ENCODE results near the gene TANGO6.
A peak's percentile ranks its signal among the peaks of the same experiment; 100 is the strongest.
"Not testable (repeated sequence)": the region's sequence is repeated elsewhere in the genome, so short reads cannot be mapped to it uniquely, and the experiment has no call there.

The TANGO6 gene

GRCh38 chr16:69107316-69107962 lies 264.1 kb downstream of the TANGO6 start:
- DNase-seq = no peak

GRCh38 chr16:69108064-69108904 lies 265.0 kb downstream of the TANGO6 start:
- no peak for DNase-seq

GRCh38 chr16:69108905-69109252 lies 265.5 kb downstream of the TANGO6 start:
- DNase-seq = no peak

- no peak for DNase-seq
These were observed 266.3 kb downstream of the TANGO6 start for GRCh38 chr16:69109486-69110270.

GRCh38 chr16:69110406-69110805 lies 267.1 kb downstream of the TANGO6 start:
- no peak for DNase-seq

- no peak for DNase-seq
These were observed 268.0 kb downstream of the TANGO6 start for GRCh38 chr16:69111216-69111875.

GRCh38 chr16:69111876-69112230 lies 268.5 kb downstream of the TANGO6 start:
- no peak for DNase-seq

GRCh38 chr16:69112285-69113129 lies 269.2 kb downstream of the TANGO6 start:
- peak; percentile 24 for DNase-seq

- DNase-seq = no peak
These were observed 269.9 kb downstream of the TANGO6 start for GRCh38 chr16:69113216-69113615.

- DNase-seq = no peak
These were observed 271.1 kb downstream of the TANGO6 start for GRCh38 chr16:69114346-69114975.

- no peak for DNase-seq
These were observed 271.6 kb downstream of the TANGO6 start for GRCh38 chr16:69114976-69115355.

GRCh38 chr16:69115361-69115760 lies 272.0 kb downstream of the TANGO6 start:
- no peak for DNase-seq

GRCh38 chr16:69115837-69116236 lies 272.5 kb downstream of the TANGO6 start:
- DNase-seq = no peak

GRCh38 chr16:69116256-69116875 lies 273.0 kb downstream of the TANGO6 start:
- no peak for DNase-seq

- no peak for DNase-seq
These were observed 273.6 kb downstream of the TANGO6 start for GRCh38 chr16:69116906-69117305.

- DNase-seq = no peak
These were observed 275.1 kb downstream of the TANGO6 start for GRCh38 chr16:69118468-69118867.

- DNase-seq = no peak
These were observed 275.7 kb downstream of the TANGO6 start for GRCh38 chr16:69118994-69119393.

- DNase-seq = no peak
These were observed 276.2 kb downstream of the TANGO6 start for GRCh38 chr16:69119536-69119935.

GRCh38 chr16:69120096-69120664 lies 276.8 kb downstream of the TANGO6 start:
- no peak for DNase-seq

GRCh38 chr16:69123910-69124309 lies 280.6 kb downstream of the TANGO6 start:
- peak; percentile 71 for DNase-seq

GRCh38 chr16:69124406-69124805 lies 281.1 kb downstream of the TANGO6 start:
- DNase-seq = not testable (repeated sequence)
